Right cardiac atrium (tissue), 5 donors: ENCODE data around the gene EHMT1. TPM values are rescaled to one million over a fixed set of nuclear protein-coding genes. Genes with fewer than 3 reads are reported as not detected.
"Not testable (repeated sequence)": the region's sequence is repeated elsewhere in the genome, so short reads cannot be mapped to it uniquely, and the experiment has no call there.

Source experiments
- ATAC-seq, 2 donors: fragments of 200-7000 bp; cut with Tn5 transposase; one replicate each; pipeline versions ENCODE4 v1.8.0 to v1.9.1; 2020; ENCODE audit warnings: moderate library complexity in 2 of 2, mild to moderate bottlenecking in 1 of 2
- DNase-seq, 3 donors: peaks; one replicate each; pipeline ENCODE4 v3.0.0-alpha.2; 2020
- H3K27ac ChIP-seq: one replicate; pipeline ENCODE4 v1.5.1; 2013; ENCODE audit warnings: mild to moderate bottlenecking, low read length, control low read depth, moderate library complexity
- H3K27me3 ChIP-seq: one replicate; pipeline ENCODE4 v1.6.1; 2013; ENCODE audit not compliant: control insufficient read depth, insufficient read depth
- H3K4me1 ChIP-seq: one replicate; pipeline ENCODE4 v1.6.1; 2013; ENCODE audit warnings: low read length; ENCODE audit not compliant: control insufficient read depth, insufficient read depth
- H3K4me3 ChIP-seq: one replicate; pipeline ENCODE4 v1.5.1; 2013; ENCODE audit warnings: low read length, control low read depth
- H3K9me3 ChIP-seq: one replicate; pipeline ENCODE4 v1.6.1; 2013; ENCODE audit warnings: low read length; ENCODE audit not compliant: control insufficient read depth
- WGBS: extraction: QIAGEN DNeasy Blood & Tissue Kit; methylation state at CpG from one replicate; pipeline ENCODE4 v1.1.7; 2013; 5-methylcytosine and 5-hydroxymethylcytosine counted together
- intact Hi-C, 4 donors: fragments of 100-400 bp; cut with DNase I; formaldehyde crosslinking; loops; one replicate each; pipeline versions ENCODE4 v1.11.0 to v1.14.0; 2022 to 2023
- polyA plus RNA-seq: library from polyadenylated mRNA; stranded (reverse); fragments of 200-250 nt; gene quantifications from one replicate; pipeline ENCODE4 v1.2.3, GENCODE V29; 2013
- total RNA-seq, 4 donors: library from RNA; stranded (reverse); fragmentation: NEBNext Ultra II Directional; extraction: Animal tissue kit (Norgen Biotek cat#: 25700); gene quantifications; one replicate each; pipeline ENCODE4 v1.2.1, GENCODE V29; 2021
- donor health status: healthy with polysubstance abuse.
- donor health status: DM: no; HTN: yes; CAD: no.
- donor health status: DM: no; HTN: no; CAD: no.
- donor health status: DM: no; HTN: yes; CAD: no; lungs with severe emphysema.
- donor health status: DM: yes; HTN: yes; CAD: no.

The EHMT1 gene
- total and polyA plus RNA-seq, 5 donors = 23.3 to 38.6 (median 36.0) TPM

GRCh38 chr9:137807721-137808703, 189.2 kb downstream of the EHMT1 start:
- Histone ChIP-seq H3K9me3 (no peaks in the 10 kb centered on the region), H3K27ac (no peak overlapping the region), H3K4me1 (no peaks in the 10 kb centered on the region), H3K4me3 (no peak overlapping the region), H3K27me3 (no peaks in the 10 kb centered on the region)
- 91% methylated on average over 22 of the region's 22 CpGs for whole genome bisulfite sequencing
- DNase-seq (no peak), ATAC-seq (peak in 1 of 2 donors; percentile 22)
- intact Hi-C loops = no loop called here

GRCh38 chr9:137809040-137809576, 190.3 kb downstream of the EHMT1 start:
- no peak for ATAC-seq
- H3K4me3 ChIP-seq = no peak overlapping the region
- DNase-seq = peak in 2 of 3 donors; percentile 32 to 38
- no peaks in the 10 kb centered on the region for H3K27me3 ChIP-seq
- no peak overlapping the region for H3K27ac ChIP-seq
- intact Hi-C loops = no loop called here
- WGBS = 94% methylated on average over 23 of the region's 23 CpGs
- H3K9me3 ChIP-seq = no peaks in the 10 kb centered on the region
- H3K4me1 ChIP-seq = no peaks in the 10 kb centered on the region

GRCh38 chr9:137809726-137810450, 191.1 kb downstream of the EHMT1 start:
- H3K27ac ChIP-seq, ATAC-seq, intact Hi-C loops, H3K9me3 ChIP-seq, H3K4me1 ChIP-seq, H3K4me3 ChIP-seq, H3K27me3 ChIP-seq: not testable (repeated sequence)
- peak in 2 of 3 donors; percentile 46 to 50 for DNase-seq
- WGBS = 97% methylated on average over 69 of the region's 69 CpGs

- H3K27me3 ChIP-seq = no peaks in the 10 kb centered on the region
- no peaks in the 10 kb centered on the region for H3K9me3 ChIP-seq
- no peak overlapping the region for H3K4me3 ChIP-seq
- WGBS = 92% methylated on average over 30 of the region's 30 CpGs
- no peaks in the 10 kb centered on the region for H3K4me1 ChIP-seq
- intact Hi-C loops = no loop called here
- H3K27ac ChIP-seq = no peak overlapping the region
- DNase-seq (peak in 1 of 3 donors; percentile 25), ATAC-seq (no peak)
Observed at GRCh38 chr9:137811283-137811870, 192.6 kb downstream of the EHMT1 start.

- H3K4me3 ChIP-seq = no peak overlapping the region
- no peaks in the 10 kb centered on the region for H3K27me3 ChIP-seq
- no peak for DNase-seq
- intact Hi-C loops = no loop called here
- no peak overlapping the region for H3K27ac ChIP-seq
- ATAC-seq = no peak
- no peaks in the 10 kb centered on the region for H3K4me1 ChIP-seq
- H3K9me3 ChIP-seq = no peaks in the 10 kb centered on the region
- WGBS = 90% methylated on average over 9 of the region's 9 CpGs
Observed at GRCh38 chr9:137812356-137813023, 193.7 kb downstream of the EHMT1 start.

GRCh38 chr9:137813167-137813566, 194.4 kb downstream of the EHMT1 start:
- Histone ChIP-seq H3K27me3 (no peaks in the 10 kb centered on the region), H3K9me3 (no peaks in the 10 kb centered on the region), H3K27ac (no peak overlapping the region), H3K4me1 (no peaks in the 10 kb centered on the region), H3K4me3 (no peak overlapping the region)
- DNase-seq = no peak
- ATAC-seq = no peak
- intact Hi-C loops = no loop called here
- WGBS = 94% methylated on average over 19 of the region's 19 CpGs

GRCh38 chr9:137813651-137814415, 195.0 kb downstream of the EHMT1 start:
- intact Hi-C loops = no loop called here
- Histone ChIP-seq H3K4me3 (no peak overlapping the region), H3K27me3 (no peaks in the 10 kb centered on the region), H3K4me1 (no peaks in the 10 kb centered on the region), H3K9me3 (no peaks in the 10 kb centered on the region), H3K27ac (no peak overlapping the region)
- WGBS = 91% methylated on average over 26 of the region's 26 CpGs
- DNase-seq (peak in 2 of 3 donors; percentile 40 to 44), ATAC-seq (no peak)

- no peak for ATAC-seq
- intact Hi-C loops = no loop called here
- 96% methylated on average over 23 of the region's 23 CpGs for WGBS
- Histone ChIP-seq H3K4me3 (no peak overlapping the region), H3K4me1 (no peaks in the 10 kb centered on the region), H3K27me3 (no peaks in the 10 kb centered on the region), H3K27ac (no peak overlapping the region), H3K9me3 (no peaks in the 10 kb centered on the region)
- DNase-seq = peak in 2 of 3 donors; percentile 4 to 42
Observed at GRCh38 chr9:137814436-137814835, 195.6 kb downstream of the EHMT1 start.

GRCh38 chr9:137814841-137815240, 196.0 kb downstream of the EHMT1 start:
- 93% methylated on average over 11 of the region's 11 CpGs for WGBS
- Histone ChIP-seq H3K9me3 (no peaks in the 10 kb centered on the region), H3K4me1 (no peaks in the 10 kb centered on the region), H3K4me3 (no peak overlapping the region), H3K27ac (no peak overlapping the region), H3K27me3 (no peaks in the 10 kb centered on the region)
- intact Hi-C loops = no loop called here
- DNase-seq (peak in 1 of 3 donors; percentile 24), ATAC-seq (no peak)
